ENCODE results near the gene RHBDD2.

RHBDD2 gene

GRCh38 chr7:75914655-75915415, 36.0 kb downstream of the RHBDD2 start, which contains the start of gene POR:
Gene POR, plus strand, starts transcription at chr7:75915155. Its CDS starts 38,847 bp downstream, at chr7:75954002.
- H3K27ac ChIP-seq: peak within 1 kb of the TSS; percentile 87
- TF ChIP-seq, protein P1, sequence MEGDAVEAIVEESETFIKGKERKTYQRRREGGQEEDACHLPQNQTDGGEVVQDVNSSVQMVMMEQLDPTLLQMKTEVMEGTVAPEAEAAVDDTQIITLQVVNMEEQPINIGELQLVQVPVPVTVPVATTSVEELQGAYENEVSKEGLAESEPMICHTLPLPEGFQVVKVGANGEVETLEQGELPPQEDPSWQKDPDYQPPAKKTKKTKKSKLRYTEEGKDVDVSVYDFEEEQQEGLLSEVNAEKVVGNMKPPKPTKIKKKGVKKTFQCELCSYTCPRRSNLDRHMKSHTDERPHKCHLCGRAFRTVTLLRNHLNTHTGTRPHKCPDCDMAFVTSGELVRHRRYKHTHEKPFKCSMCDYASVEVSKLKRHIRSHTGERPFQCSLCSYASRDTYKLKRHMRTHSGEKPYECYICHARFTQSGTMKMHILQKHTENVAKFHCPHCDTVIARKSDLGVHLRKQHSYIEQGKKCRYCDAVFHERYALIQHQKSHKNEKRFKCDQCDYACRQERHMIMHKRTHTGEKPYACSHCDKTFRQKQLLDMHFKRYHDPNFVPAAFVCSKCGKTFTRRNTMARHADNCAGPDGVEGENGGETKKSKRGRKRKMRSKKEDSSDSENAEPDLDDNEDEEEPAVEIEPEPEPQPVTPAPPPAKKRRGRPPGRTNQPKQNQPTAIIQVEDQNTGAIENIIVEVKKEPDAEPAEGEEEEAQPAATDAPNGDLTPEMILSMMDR (conservative IDR thresholded peaks at IDR 0.05): no peak
- TF ChIP-seq ZFX (IDR thresholded peaks at IDR 0.05): peak; percentile 93

DNA sequence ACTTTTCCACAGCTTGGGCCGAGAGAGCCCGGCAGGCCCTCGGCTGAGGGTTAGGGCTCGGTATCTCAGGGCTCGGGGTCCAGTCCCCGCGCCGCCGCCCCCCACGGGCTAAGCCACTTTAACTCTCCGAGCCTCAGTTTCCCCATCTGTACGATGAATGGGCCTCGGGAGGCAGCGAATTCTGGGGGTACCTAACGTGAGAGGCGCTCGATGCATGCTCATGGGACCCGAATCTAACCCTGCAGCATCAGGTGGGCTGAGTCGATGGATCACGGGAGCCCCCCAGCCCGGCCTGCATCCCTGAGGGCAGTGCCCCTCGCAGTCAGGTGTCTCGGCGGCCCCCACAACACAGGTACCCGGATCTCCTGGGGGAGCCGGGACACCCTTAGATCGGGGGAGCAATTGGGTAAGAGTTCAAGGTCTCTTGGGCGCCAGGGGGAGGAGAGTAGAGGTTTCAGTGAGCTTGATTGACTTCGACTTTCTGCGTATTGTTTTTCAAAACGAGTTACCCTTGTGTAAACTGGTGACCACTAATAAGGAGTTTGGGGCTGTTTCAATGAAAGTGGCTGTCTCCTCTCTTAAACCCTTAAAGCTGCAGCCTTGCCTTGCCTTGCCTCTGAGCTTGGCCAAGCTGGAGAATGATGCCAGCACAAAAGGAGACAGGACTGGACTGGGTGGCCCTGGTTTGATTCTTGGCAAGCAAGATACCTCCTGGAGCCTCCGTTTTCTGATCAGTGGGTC, 36.8 kb downstream of the RHBDD2 start:
- H3K27ac ChIP-seq: peak overlapping the region; percentile 87
- TF ChIP-seq, protein P1 (conservative IDR thresholded peaks at IDR 0.05): no peak
- TF ChIP-seq ZFX (IDR thresholded peaks at IDR 0.05): no peak

DNA sequence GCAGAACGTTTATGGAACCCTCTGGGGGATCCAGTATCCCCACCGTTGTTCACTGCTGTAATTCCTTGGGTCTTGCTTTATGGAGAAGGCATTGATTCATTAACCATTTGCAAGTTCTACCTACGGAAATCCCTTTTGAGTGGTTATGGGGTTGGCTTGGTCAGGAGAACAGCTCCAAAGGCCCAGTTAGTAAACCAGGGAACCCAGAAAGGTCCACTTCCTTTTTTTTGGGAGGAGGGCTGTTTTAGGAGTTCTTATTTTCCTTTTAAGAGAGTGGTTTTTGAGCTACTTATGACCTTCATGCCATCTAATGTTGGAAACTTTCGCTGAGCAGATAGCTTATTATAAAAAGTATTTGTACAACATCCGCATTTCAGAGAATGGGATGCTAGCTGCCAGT, 37.4 kb downstream of the RHBDD2 start:
- no peak overlapping the region for H3K27ac ChIP-seq
- no peak for TF ChIP-seq ZFX (IDR thresholded peaks at IDR 0.05)
- TF ChIP-seq, protein P1 (conservative IDR thresholded peaks at IDR 0.05): no peak

GRCh38 chr7:75916685-75917634, 38.1 kb downstream of the RHBDD2 start:
- TF ChIP-seq ZFX (IDR thresholded peaks at IDR 0.05): no peak
- TF ChIP-seq, protein P1 (conservative IDR thresholded peaks at IDR 0.05): no peak
- no peak overlapping the region for H3K27ac ChIP-seq

- no peak overlapping the region for H3K27ac ChIP-seq
These were observed 41.8 kb downstream of the RHBDD2 start for GRCh38 chr7:75920431-75921161.

DNA sequence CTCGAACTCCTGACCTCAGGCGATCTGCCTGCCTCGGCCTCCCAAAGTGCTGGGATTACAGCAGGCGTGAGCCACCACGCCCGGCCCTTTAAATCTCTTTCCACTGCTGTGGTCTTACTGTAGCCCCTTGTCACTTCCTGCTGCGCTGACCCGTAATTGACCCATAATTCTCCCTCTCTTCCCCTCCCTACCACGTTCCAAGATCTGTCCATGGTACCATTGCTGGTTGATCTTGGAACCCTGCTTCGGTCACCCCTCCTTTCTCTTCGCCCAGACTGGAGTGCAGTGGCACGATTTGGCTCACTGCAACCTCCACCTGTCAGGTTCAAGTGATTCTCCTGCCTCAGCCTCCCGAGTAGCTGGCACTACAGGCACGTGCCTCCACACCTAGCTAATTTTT, 42.6 kb downstream of the RHBDD2 start:
- H3K27ac ChIP-seq: no peak overlapping the region
- TF ChIP-seq ZFX (IDR thresholded peaks at IDR 0.05): no peak
- TF ChIP-seq, protein P1 (conservative IDR thresholded peaks at IDR 0.05): no peak

More at GRCh38 chr7:75920431-75921161, 41.8 kb downstream of the RHBDD2 start:
- TF ChIP-seq, protein P1 (conservative IDR thresholded peaks at IDR 0.05): no peak
- TF ChIP-seq ZFX (IDR thresholded peaks at IDR 0.05): no peak

Measured in C4-2B (cell line).